BLaER1 (cell line): ENCODE data around the gene CEP112.
A peak's percentile ranks its signal among the peaks of the same experiment; 100 is the strongest.

Source experiments
- H3K27ac ChIP-seq: shearing (Covaris generic); formaldehyde crosslinking; 2 replicates; pipeline ENCODE4 v1.8.1; 2022
- H3K27me3 ChIP-seq: shearing (Covaris generic); formaldehyde crosslinking; 2 replicates; pipeline ENCODE4 v1.8.1; 2022
- H3K36me3 ChIP-seq: shearing (Covaris generic); formaldehyde crosslinking; 2 replicates; pipeline ENCODE4 v1.8.1; 2022
- H3K4me1 ChIP-seq: shearing (Covaris generic); formaldehyde crosslinking; 2 replicates; pipeline ENCODE4 v1.8.1; 2022
- H3K4me2 ChIP-seq: shearing (Covaris generic); formaldehyde crosslinking; 2 replicates; pipeline ENCODE4 v1.8.1; 2022
- H3K4me3 ChIP-seq: shearing (Covaris generic); formaldehyde crosslinking; 2 replicates; pipeline ENCODE4 v1.8.1; 2022
- H3K9ac ChIP-seq: shearing (Covaris generic); formaldehyde crosslinking; 2 replicates; pipeline ENCODE4 v1.8.1; 2022
- H3K9me3 ChIP-seq: shearing (Covaris generic); formaldehyde crosslinking; 2 replicates; pipeline ENCODE4 v1.8.1; 2022
- H4K20me1 ChIP-seq: shearing (Covaris generic); formaldehyde crosslinking; 2 replicates; pipeline ENCODE4 v1.8.1; 2022
- Cebpa-rat ChIP-seq: shearing (Covaris generic); IDR thresholded peaks from 2 replicates; pipeline ENCODE4 v1.8.1; 2022

CEP112 gene

DNA sequence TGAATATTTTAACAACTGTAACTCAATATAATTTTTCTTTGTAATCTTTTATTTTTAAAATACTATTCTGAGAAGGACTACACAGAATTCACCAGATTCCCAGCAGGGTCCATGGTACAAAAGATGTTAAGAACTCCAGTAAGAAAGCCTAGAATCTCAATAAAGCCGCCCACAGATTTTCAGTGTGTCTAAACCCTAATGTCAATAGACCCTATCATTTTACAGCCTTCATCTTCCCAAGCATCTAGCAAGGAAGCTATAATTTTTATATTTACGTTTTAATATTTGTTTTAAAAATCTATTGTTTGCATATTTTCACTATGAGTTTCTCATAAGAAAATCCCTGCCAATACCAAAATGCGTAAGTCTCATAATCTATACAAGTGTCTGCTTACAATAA, 148.5 kb downstream of the CEP112 start:
- Histone ChIP-seq H3K27ac (no peak overlapping the region), H3K4me2 (no peak overlapping the region), H3K9ac (no peak overlapping the region), H4K20me1 (no peaks in the 10 kb centered on the region), H3K27me3 (no peaks in the 10 kb centered on the region), H3K36me3 (no peaks in the 10 kb centered on the region), H3K4me3 (no peak overlapping the region), H3K9me3 (no peaks in the 10 kb centered on the region), H3K4me1 (no peaks in the 10 kb centered on the region)
- no peak for TF ChIP-seq Cebpa-rat

DNA sequence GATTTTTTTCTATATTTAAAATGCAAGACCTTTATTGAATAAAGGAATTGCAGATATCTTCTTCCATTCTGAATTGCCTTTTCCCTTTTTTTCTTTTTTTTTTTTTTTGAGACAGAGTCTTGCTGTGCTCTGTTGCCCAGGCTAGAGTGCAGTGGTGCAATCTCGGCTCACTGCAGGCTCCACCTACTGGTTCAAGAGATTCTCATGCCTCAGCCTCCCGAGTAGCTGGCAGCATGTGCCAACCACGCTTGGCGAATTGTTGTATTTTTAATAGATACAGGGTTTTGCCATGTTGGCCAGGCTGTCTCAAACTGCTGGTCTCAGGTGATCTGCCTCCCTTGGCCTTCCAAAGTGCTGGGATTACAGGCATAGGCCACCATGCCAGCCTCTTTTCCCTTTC, 151.5 kb downstream of the CEP112 start:
- Histone ChIP-seq H3K27me3 (no peaks in the 10 kb centered on the region), H3K4me1 (no peaks in the 10 kb centered on the region), H4K20me1 (no peaks in the 10 kb centered on the region), H3K4me2 (no peak overlapping the region), H3K27ac (no peak overlapping the region), H3K9me3 (no peaks in the 10 kb centered on the region), H3K4me3 (no peak overlapping the region), H3K9ac (no peak overlapping the region), H3K36me3 (no peaks in the 10 kb centered on the region)
- TF ChIP-seq Cebpa-rat = no peak

DNA sequence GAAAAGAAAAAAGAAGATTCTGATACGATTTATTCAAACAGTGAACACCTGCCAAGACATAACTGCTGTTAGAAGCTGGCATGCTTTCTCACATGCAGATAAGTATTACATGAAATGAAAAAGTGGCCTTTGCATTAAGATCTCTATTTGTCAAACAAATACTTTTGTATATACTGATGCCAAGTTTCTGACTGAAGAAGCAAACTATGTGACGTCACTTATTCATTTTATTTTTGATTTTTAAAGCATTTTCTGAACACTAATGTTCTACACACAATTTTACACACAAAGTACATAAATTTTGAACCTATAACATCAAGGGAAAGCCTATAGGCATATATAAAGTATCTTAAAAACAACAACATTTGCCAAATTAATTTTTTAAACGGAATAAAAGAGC, 153.8 kb downstream of the CEP112 start:
- Histone ChIP-seq H3K27me3 (no peaks in the 10 kb centered on the region), H3K4me3 (no peak overlapping the region), H3K27ac (no peak overlapping the region), H3K36me3 (no peaks in the 10 kb centered on the region), H4K20me1 (no peaks in the 10 kb centered on the region), H3K9me3 (no peaks in the 10 kb centered on the region), H3K4me2 (no peak overlapping the region), H3K4me1 (no peaks in the 10 kb centered on the region), H3K9ac (no peak overlapping the region)
- TF ChIP-seq Cebpa-rat = no peak

DNA sequence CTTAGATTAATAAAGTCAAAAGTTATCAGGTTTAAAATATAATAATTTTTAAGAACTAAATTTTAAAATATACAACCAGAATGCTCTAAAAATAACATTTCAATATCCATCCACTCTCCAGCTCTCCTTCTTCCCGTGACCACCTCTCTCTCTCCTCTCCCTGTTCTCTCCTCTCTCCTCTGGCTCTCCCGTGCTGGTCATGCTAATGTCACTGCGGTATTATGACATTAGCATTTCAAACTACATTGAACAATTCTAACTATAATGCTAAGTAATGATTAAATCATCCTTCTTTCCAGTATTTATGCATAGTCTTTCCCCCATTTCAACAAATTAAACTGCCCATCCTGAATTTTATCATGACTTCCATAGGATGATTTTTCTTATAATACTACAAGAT, 154.7 kb downstream of the CEP112 start:
- Histone ChIP-seq H3K9me3 (no peaks in the 10 kb centered on the region), H3K4me1 (no peaks in the 10 kb centered on the region), H3K4me3 (no peak overlapping the region), H3K36me3 (no peaks in the 10 kb centered on the region), H3K4me2 (no peak overlapping the region), H3K27me3 (no peaks in the 10 kb centered on the region), H3K27ac (no peak overlapping the region), H4K20me1 (no peaks in the 10 kb centered on the region), H3K9ac (no peak overlapping the region)
- TF ChIP-seq Cebpa-rat = no peak

DNA sequence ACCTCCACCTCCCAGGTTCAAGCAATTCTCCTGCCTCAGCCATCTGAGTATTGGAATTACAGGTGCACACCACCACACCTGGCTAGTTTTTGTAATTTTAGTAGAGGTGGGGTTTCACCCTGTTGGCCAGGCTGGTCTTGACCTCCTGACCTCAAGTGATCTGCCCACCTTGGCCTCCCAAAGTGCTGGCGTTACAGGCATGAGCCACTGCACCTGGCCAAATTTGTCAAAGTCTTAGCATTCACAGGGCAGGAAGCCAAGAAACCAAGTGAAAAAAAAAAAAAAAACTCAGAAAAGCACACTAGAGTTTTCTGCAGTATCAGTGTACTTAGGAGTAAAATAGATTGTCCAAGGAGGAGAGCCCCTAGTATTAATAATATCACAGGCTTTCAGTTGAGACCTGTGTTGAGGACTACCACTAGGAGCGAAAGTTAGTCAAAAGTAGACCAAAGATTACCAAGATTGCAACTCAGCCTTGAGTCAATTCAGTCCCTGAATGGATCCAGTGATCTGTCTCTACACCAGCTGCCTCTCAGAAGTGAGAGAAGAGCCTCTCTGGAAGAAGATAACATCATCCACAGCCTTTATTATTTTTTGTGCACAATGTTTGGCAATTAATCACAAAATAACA, 159.7 kb downstream of the CEP112 start:
- no peaks in the 10 kb centered on the region for H3K4me1 ChIP-seq
- H3K9ac ChIP-seq = no peak overlapping the region
- no peak overlapping the region for H3K27ac ChIP-seq
- H3K4me3 ChIP-seq = no peak overlapping the region
- no peaks in the 10 kb centered on the region for H3K27me3 ChIP-seq
- TF ChIP-seq Cebpa-rat = no peak
- no peaks in the 10 kb centered on the region for H4K20me1 ChIP-seq
- no peak overlapping the region for H3K4me2 ChIP-seq
- H3K36me3 ChIP-seq = no peaks in the 10 kb centered on the region
- no peaks in the 10 kb centered on the region for H3K9me3 ChIP-seq

DNA sequence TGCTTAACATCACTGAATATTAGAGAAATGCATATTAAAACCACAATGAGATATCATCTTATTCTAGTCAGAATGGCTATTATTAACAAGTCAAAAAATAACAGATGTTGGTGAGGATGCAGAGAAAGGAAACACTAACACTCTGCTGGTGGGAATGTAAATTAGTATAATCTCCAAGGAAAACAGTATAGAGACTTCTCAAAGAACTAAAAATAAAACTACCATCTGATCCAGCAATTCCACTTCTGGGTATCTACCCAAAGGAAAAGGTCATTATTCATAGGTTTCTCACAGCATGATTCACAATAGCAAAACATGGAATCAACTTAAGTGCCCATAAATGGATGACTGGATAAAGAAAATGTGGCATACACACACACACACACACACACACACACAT, 166.4 kb downstream of the CEP112 start:
- Histone ChIP-seq H3K4me1 (no peaks in the 10 kb centered on the region), H3K9me3 (peaks cover 36% of the 10 kb centered on the region), H4K20me1 (no peaks in the 10 kb centered on the region), H3K27me3 (no peaks in the 10 kb centered on the region), H3K4me2 (no peak overlapping the region), H3K4me3 (no peak overlapping the region), H3K27ac (no peak overlapping the region), H3K9ac (no peak overlapping the region), H3K36me3 (peaks cover 9% of the 10 kb centered on the region; the same call in 1 of the 2 replicates)
- no peak for TF ChIP-seq Cebpa-rat

DNA sequence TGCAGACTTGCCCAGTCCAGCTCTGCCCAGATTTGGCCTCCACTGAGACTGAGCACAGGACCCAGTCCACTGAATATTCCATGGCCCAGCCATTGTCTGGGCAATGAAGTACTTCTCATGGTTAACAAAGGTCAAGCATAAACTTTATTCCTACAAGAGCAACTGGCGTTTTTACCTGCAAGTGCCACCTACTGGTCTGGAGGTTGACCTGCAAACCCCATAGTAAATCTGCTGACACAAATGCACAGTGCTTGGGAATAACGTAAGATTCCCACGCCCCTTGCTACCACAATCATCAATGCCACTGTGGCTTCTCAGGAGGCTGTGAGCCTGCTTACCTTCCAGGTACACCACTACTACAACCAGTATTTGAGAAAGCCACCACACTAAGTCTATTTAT, 170.2 kb downstream of the CEP112 start:
- Histone ChIP-seq H3K27ac (no peak overlapping the region), H3K27me3 (no peaks in the 10 kb centered on the region), H4K20me1 (no peaks in the 10 kb centered on the region), H3K36me3 (peaks cover 9% of the 10 kb centered on the region; the same call in 1 of the 2 replicates), H3K4me2 (no peak overlapping the region), H3K9me3 (peaks cover 36% of the 10 kb centered on the region), H3K4me1 (peaks cover 34% of the 10 kb centered on the region), H3K9ac (no peak overlapping the region), H3K4me3 (no peak overlapping the region)
- no peak for TF ChIP-seq Cebpa-rat

DNA sequence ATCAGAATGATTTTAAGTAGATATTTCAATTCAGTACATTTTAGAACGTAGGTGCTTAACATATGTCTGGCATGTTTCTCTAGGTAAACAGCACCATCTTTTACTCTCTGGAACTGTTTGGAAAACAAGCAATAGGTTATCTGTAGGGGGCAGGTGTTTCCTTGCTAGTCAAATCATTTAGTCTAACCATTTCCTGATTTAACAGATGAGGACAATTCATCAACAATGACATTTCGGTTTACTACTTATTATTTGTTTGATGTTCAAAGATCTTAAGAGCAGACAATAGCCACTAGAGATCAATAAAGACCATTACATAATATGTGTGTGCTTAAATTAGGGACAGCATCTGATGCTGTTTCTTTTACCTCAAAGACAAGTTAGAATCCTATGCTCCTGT, 173.1 kb downstream of the CEP112 start:
- Histone ChIP-seq H3K4me2 (peak overlapping the region; percentile 51), H3K27me3 (no peaks in the 10 kb centered on the region), H3K36me3 (peaks cover 9% of the 10 kb centered on the region; the same call in 1 of the 2 replicates), H3K27ac (peak overlapping the region; percentile 55), H3K9me3 (peaks cover 25% of the 10 kb centered on the region), H3K4me3 (no peak overlapping the region), H4K20me1 (no peaks in the 10 kb centered on the region), H3K9ac (no peak overlapping the region), H3K4me1 (peaks cover 44% of the 10 kb centered on the region)
- TF ChIP-seq Cebpa-rat = no peak

DNA sequence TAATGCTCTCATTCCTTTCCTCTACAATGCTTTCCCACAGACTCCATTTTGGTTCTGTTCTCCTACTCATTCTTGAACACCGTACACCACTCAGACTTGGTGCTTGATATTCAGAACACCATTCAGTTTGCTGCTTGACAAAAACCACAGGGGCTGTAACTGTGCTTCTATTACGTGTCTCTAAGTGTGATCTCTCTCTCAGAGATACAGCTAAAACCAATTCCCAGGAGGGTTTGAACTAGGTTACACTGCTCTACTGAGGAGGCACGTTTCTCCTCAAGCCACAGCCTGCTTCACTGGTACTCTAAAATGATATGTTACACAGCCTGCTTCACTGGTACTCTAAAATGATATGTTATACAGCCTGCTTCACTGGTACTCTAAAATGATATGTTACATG, 175.7 kb downstream of the CEP112 start:
- TF ChIP-seq Cebpa-rat = no peak
- Histone ChIP-seq H3K27ac (peak overlapping the region; percentile 16; the same call in 1 of the 2 replicates), H3K9me3 (peaks cover 9% of the 10 kb centered on the region), H3K36me3 (peaks cover 5% of the 10 kb centered on the region; the same call in 1 of the 2 replicates), H3K27me3 (no peaks in the 10 kb centered on the region), H3K4me2 (peak overlapping the region; percentile 27), H3K9ac (no peak overlapping the region), H3K4me1 (peaks cover 44% of the 10 kb centered on the region), H4K20me1 (no peaks in the 10 kb centered on the region), H3K4me3 (no peak overlapping the region)

DNA sequence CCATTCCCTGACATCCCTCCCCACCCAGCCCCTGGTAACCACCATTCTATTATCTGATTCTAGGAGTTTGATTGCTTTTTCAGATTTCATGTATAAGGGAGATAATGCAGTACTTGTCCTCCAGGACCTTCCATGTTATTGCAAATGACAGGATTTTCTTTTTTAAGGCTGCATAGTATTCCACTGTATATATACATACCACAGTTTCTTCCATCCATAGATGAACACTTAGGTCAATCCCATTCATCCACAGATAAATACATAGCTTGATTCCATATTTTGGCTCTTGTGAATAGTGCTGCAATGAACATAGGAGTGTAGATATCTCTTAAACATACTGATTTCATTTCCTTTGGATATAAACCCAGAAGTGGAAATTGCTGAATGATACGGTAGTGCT, 183.3 kb downstream of the CEP112 start:
- TF ChIP-seq Cebpa-rat = no peak
- Histone ChIP-seq H3K9me3 (peaks cover 10% of the 10 kb centered on the region), H3K36me3 (peaks cover 3% of the 10 kb centered on the region; the same call in 1 of the 2 replicates)

DNA sequence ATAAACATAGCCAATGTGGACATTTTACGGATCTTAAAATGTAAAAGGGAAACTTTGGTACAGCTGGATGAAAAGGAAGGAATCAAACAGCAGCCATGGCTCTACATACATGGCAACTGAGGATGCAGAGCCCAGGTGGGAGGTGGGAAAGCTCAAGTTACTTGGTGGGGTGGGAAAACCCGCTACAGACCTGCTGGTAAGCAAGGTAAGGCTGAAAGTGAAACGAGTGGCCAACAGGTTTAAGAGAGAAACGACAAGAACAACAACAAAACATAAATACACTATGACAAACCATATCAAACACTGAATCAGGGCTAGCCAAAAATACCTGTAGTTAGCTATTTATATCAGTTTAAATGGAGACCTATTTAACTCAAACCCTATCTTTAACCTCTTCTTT, 185.3 kb downstream of the CEP112 start:
- Histone ChIP-seq H3K27ac (no peak overlapping the region), H3K27me3 (no peaks in the 10 kb centered on the region), H3K36me3 (no peaks in the 10 kb centered on the region), H3K9me3 (0 out of 2 replicates have a peak, but pooled peaks cover 4% of the 10 kb centered on the region), H3K4me1 (peaks cover 6% of the 10 kb centered on the region; the same call in 1 of the 2 replicates), H3K4me2 (no peak overlapping the region), H3K4me3 (no peak overlapping the region), H3K9ac (no peak overlapping the region), H4K20me1 (no peaks in the 10 kb centered on the region)
- TF ChIP-seq Cebpa-rat = no peak

More for the DNA sequence above, 183.3 kb downstream of the CEP112 start:
- no peak overlapping the region for H3K4me2 ChIP-seq
- H3K9ac ChIP-seq = no peak overlapping the region
- H3K4me1 ChIP-seq = no peaks in the 10 kb centered on the region
- no peaks in the 10 kb centered on the region for H4K20me1 ChIP-seq
- H3K27ac ChIP-seq = no peak overlapping the region
- H3K27me3 ChIP-seq = no peaks in the 10 kb centered on the region
- H3K4me3 ChIP-seq = no peak overlapping the region
